ENCODE data around the gene REV1.
A peak's percentile ranks its signal among the peaks of the same experiment; 100 is the strongest.

REV1 gene

GRCh38 chr2:99414566-99414965 is 75.3 kb downstream of the REV1 start:
- no peak overlapping the region for H3K4me3 ChIP-seq

GRCh38 chr2:99410276-99410675 is 79.5 kb downstream of the REV1 start:
- Histone ChIP-seq H3K4me3 (no peak overlapping the region), H3K27ac (no peak overlapping the region)

More at GRCh38 chr2:99414566-99414965, 75.3 kb downstream of the REV1 start:
- no peak overlapping the region for H3K27ac ChIP-seq

- Histone ChIP-seq H3K27ac (no peak overlapping the region), H3K4me3 (no peak overlapping the region)
Observed at GRCh38 chr2:99406137-99406536, 83.7 kb downstream of the REV1 start.

- peak overlapping the region in 4 of 21 experiments; percentile 13 to 23 (median 16) for H3K27ac ChIP-seq
- H3K4me3 ChIP-seq = no peak overlapping the region
Observed at GRCh38 chr2:99404797-99405669, 84.8 kb downstream of the REV1 start.

DNA sequence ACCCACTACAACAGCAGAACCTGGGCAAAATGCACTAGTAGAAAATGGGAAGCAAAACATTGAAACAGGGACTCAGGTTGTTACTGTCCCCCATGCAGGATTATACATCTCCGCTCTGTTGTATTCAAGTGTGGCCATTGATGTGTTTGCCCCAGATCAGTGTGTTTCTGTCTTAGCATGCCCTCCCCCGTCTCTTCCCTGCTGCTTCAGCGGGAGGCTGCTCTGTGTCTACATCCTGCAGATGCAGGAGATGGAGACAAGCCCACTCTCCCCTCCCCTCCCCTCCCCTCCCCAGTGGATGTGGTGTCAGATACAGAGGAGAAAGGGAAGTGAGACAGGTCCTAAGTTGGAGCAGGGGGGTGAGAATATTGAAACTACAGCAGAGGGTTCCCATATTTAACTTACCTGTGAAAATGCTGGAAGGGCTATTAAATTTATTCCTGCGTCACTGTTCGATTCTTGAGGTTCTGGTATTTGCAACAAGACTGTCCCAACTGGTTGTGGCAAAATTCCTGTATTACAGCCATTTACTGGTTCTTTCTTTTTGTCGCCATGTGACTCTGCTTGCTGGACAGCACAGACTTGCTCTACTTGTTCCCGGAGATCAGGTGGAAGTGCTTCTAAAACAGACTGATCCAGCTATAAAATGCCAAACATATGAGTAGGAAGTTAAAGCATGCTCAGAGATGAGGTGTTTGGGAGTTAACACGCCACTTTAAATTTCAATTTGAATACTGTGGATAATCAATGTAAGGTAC is 85.6 kb downstream of the REV1 start:
- no peak overlapping the region for H3K4me3 ChIP-seq

GRCh38 chr2:99403524-99403923 is 86.3 kb downstream of the REV1 start:
- Histone ChIP-seq H3K4me3 (no peak overlapping the region), H3K27ac (peak overlapping the region in 3 of 21 experiments; percentile 8 to 39 (median 31))

More for the DNA sequence above, 85.6 kb downstream of the REV1 start:
- peak overlapping the region in 7 of 21 experiments; percentile 8 to 59 (median 23) for H3K27ac ChIP-seq

DNA sequence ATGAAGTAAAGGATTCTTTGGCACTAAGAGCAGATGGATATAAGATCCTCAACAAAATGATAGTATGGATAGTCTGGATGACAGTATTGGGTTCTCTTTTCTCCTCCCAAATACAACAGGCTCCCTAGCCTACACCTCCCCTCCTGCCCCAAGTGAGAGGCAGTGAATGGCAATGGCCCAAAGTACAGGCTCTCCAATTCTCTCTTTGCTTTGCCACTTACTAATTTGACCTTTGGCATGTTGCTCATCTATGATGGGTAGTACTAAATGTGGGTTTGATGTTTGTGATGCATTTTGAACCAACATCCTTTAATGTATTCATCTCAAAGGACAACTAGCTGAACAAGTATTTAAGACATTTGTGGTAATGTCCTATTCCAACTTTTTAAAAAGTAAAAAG is 86.7 kb downstream of the REV1 start:
- Histone ChIP-seq H3K27ac (peak overlapping the region in 1 of 21 experiments; percentile 14), H3K4me3 (no peak overlapping the region)

GRCh38 chr2:99401841-99402240 is 88.0 kb downstream of the REV1 start:
- H3K4me3 ChIP-seq = no peak overlapping the region
- no peak overlapping the region for H3K27ac ChIP-seq

DNA sequence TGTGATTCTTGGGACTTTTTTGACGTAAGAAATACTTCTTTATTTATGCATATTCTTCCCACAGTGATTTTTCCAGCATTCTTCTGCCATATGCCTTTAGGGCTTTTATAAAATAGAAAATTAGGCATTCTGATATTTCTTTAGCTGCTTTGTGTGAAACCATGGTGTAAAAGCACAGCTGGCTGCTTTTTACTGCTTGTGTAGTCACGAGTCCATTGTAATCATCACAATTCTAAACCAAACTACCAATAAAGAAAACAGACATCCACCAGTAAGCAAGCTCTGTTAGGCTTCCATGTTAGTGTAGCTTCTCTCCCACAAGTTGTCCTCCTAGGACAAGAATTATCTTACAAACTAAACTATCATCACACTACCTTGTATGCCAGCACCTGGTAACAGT is 90.0 kb downstream of the REV1 start:
- no peak overlapping the region for H3K27ac ChIP-seq
- no peak overlapping the region for H3K4me3 ChIP-seq

- H3K4me3 ChIP-seq = no peak overlapping the region
- peak overlapping the region in 1 of 21 experiments; percentile 5 for H3K27ac ChIP-seq
Observed at GRCh38 chr2:99399063-99399462, 90.8 kb downstream of the REV1 start.

DNA sequence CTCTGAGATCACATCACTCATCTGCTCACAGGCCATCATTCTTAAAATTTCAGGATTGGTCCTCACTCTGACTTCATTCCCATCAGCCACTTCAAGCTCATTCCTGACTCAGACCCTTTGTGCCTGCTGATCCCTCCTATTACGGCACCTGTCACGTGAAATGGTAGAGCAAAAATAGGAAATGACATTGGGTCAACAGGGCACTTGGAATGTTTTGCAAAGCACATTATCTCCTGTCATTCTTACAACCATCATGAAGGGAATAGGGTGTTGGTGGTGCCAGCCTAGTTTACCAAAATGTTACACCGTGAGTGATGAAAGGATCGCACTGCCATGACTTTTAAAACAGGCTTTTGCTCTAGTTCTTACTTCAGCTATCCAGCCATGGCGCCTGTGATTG is 91.5 kb downstream of the REV1 start:
- no peak overlapping the region for H3K4me3 ChIP-seq
- H3K27ac ChIP-seq = no peak overlapping the region

DNA sequence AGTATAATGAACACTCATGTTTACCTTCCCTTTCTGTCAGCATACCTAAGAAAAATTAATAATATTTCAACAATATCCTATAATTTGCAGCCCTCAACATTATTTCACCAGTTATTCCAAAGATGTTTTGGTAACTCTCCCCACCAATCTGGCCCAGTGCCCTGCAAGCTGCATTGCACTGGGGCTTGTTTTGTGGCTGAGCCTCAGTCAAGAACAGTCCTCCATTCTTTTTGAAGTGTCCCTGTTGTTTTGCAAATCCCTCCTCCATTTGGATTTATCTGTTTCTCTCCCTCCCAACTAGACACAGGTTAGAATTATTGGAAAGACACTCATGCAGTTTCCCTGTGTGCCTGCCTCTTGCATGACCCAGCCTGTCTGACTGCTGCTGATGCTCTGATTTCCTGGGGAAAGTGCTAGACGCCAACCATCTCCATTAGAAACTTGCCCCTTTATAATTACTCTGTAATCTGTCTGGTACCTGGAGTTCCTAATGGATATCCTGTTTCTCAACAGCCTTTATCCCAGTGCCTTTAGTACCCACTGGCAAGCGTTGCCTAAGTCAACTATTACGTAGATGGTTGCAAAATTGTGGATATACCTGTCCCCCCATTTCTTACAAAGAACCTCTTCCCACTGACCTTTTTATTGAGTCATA is 92.4 kb downstream of the REV1 start:
- Histone ChIP-seq H3K4me3 (no peak overlapping the region), H3K27ac (peak overlapping the region in 1 of 21 experiments; percentile 1)

- Histone ChIP-seq H3K4me3 (no peak overlapping the region), H3K27ac (peak overlapping the region in 1 of 21 experiments; percentile 21)
Observed at GRCh38 chr2:99395589-99396130, 94.2 kb downstream of the REV1 start.

- Histone ChIP-seq H3K27ac (no peak overlapping the region), H3K4me3 (no peak overlapping the region)
Observed at GRCh38 chr2:99389946-99390345, 99.9 kb downstream of the REV1 start.

DNA sequence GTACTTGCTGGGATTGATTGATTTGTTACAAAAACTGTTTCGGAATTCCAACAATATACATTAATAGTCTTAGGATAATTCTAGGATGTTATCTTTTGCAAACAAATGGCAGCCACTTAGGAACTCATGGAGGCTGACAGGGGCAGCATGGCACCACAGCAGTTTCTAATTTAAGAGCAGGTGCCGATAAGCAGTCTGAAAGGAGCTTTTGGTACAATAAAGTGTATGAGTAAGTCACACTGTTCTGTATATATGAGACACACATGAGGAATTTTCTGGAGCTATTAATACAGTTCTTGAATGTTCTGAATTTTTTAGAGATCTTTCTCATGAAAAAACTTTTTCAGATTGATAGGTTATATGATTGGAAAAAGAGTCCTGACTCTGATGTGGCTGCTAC is 100.4 kb downstream of the REV1 start:
- H3K27ac ChIP-seq = no peak overlapping the region

DNA sequence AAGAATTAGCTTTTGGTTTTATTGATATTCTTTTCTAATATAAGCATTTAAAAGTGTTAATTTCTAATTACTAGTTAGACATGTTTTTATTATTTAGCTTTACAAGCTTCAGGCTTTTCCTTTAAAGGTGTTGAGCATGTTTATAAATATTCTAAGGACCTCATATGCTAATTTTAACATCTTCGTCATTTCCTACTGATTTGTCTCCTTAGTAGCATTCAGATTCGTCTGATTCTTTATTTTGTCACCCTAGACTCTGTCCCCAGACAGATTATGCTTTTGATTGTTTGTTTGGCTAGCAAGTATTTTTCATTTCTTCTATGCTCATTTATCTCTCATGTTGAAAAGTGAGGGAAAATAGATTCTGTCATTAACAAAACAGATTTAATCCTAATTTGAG is 100.9 kb downstream of the REV1 start:
- Histone ChIP-seq H3K4me3 (no peak overlapping the region), H3K27ac (no peak overlapping the region)

More for the DNA sequence above, 100.4 kb downstream of the REV1 start:
- H3K4me3 ChIP-seq = no peak overlapping the region

GRCh38 chr2:99386011-99386410 is 103.8 kb downstream of the REV1 start:
- no peak overlapping the region for H3K27ac ChIP-seq

DNA sequence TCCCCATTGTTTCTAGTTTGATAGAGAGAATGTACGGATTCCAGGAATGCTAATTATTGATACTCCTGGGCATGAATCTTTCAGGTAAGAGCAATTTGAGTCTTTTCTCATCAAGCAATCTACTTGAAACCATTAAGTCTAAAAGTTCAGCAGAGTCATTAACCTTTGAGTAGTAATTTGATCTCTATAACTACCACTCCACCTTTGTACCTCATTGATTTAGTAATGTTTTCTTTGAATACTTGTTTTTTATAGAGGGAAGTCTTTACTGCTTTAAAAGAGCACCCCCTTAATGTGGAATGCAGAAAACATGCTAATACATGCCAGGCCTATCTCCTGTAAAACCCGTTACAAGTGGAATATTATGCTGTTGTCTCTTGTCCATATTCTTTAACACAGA is 107.7 kb downstream of the REV1 start:
- no peak overlapping the region for H3K27ac ChIP-seq
- no peak overlapping the region for H3K4me3 ChIP-seq

More at GRCh38 chr2:99386011-99386410, 103.8 kb downstream of the REV1 start:
- H3K4me3 ChIP-seq = no peak overlapping the region

DNA sequence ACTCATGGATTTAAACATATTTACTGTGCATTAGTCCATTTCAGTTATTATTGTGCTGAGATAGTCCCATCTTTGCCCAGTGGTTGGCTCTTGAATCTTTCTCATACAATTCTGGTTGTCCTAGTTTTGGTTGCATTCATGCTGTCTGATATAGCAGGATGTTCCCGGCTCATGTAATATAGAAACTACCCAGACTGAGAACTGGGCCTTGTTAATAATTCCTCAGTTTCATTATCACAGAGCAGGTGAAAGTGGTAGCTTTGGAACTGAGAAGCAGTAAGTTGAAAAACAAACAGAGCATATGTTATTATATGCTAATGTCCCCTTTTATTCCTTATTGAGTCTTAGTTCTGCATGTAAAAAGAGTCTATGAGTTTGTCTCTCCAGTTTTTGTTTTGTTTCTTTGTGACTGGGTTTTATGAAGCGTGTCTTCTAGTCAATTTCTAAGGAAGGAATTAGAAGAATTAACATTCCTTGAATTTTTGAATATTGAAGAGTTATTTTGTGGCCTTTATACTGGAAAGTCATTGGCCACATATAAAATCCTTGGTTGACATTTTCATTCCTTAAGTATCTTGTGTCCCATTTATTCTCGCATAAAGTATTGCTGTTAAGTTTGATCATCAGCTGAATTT is 109.3 kb downstream of the REV1 start:
- Histone ChIP-seq H3K27ac (no peak overlapping the region), H3K4me3 (no peak overlapping the region)
